BJ (cell line): ENCODE measurements around the gene PKN2. TPM values are rescaled to one million over a fixed set of nuclear protein-coding genes. Genes with fewer than 3 reads are reported as not detected.

ENCODE experiments used
- CTCF ChIA-PET: fragments of 350-600 bp; formaldehyde crosslinking; extraction: SDS; loops from one replicate; lab custom pipeline; 2021; ENCODE audit warnings: antibody characterized with exemption, inconsistent platforms; lab: Yijun Ruan, JAX
- POLR2A ChIA-PET: fragments of 300-600 bp; sonication (Branson Sonifier 250); formaldehyde crosslinking; extraction: SDS; loops from one replicate; lab custom pipeline; 2021; ENCODE audit warnings: antibody characterized with exemption; lab: Charles Lee
- DNase-seq: peaks from one replicate; pipeline ENCODE4 v3.0.0-alpha.2; 2011; ENCODE audit warnings: low read depth
- H3K27me3 ChIP-seq: 2 replicates; pipeline ENCODE4 v1.6.0; 2011; ENCODE audit warnings: low read length; ENCODE audit not compliant: control insufficient read depth, insufficient read depth
- H3K36me3 ChIP-seq: 2 replicates; pipeline ENCODE4 v1.5.1; 2011; ENCODE audit warnings: low read length; ENCODE audit not compliant: control insufficient read depth, insufficient read depth
- H3K4me3 ChIP-seq: 2 replicates; pipeline ENCODE4 v1.5.1; 2011; ENCODE audit warnings: low read depth, mild to moderate bottlenecking, control low read depth, low read length
- polyA plus RNA-seq: library from polyadenylated mRNA; depleted of rRNA; stranded (reverse); fragments of >200 nt; gene quantifications from 2 replicates; pipeline ENCODE4 v1.2.3, GENCODE V29; 2011
- TF ChIP-seq, protein P1 (sequence below): IDR thresholded peaks from 2 replicates; pipeline ENCODE4 v1.5.1; 2011; ENCODE audit warnings: low read depth, mild to moderate bottlenecking, control low read depth, inconsistent platforms, low read length, moderate library complexity; ENCODE audit not compliant: insufficient read depth

Gene PKN2
- polyA plus RNA-seq, 1 experiment: 9.5 TPM

DNA sequence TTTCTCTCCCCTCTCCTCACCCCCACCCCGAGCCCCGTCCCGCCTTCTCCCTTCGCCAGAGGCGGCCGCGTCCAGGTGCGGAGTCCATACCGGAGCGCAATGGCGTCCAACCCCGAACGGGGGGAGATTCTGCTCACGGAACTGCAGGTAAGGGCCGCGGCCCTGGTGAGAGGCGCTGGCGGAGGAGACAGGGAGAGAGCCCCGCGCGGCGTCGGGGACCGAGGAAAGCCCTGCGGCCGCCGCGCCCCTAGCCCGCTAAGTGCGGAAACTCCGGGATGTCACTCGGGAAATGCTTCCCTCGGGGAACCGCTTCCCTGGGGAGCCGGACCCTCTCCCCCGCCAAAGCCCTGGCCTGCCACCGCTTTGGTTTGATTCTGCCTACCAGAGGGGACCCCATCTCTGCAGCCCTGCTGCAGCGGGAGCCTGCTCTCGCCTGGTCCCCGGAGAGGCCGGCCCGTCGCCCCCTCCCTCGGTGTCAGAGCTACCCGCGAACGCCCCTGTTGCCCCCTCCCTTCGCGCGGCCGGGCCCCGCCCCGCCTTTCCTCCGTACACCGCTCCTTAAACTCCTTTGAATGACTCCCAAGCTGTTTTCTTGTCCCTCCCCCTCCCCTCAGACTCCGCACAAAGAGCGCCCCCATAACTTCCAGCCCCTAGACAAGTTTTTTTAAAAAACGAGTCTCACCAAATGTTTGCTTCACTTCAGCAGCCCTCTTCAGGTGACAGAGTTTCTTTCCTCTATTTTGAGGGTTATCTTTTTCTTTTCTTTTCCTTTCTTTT lies 597 bp downstream of the PKN2 start:
- Histone ChIP-seq H3K27me3 (no peaks in the 10 kb centered on the region), H3K4me3 (peak overlapping the region; percentile 98), H3K36me3 (no peaks in the 10 kb centered on the region)
- ChIA-PET POLR2A (interaction anchor here (0.6 to 0.9 kb wide), 6 partner anchors 11 to 107 kb away, joined by 3 to 4 read pairs (median 3); no protein-coding TSS in a partner anchor), CTCF (interaction anchor here (0.7 to 2.5 kb wide), 4 partner anchors 9 to 193 kb away, joined by 3 to 11 read pairs (median 8); no protein-coding TSS in a partner anchor)
- TF ChIP-seq, protein P1, sequence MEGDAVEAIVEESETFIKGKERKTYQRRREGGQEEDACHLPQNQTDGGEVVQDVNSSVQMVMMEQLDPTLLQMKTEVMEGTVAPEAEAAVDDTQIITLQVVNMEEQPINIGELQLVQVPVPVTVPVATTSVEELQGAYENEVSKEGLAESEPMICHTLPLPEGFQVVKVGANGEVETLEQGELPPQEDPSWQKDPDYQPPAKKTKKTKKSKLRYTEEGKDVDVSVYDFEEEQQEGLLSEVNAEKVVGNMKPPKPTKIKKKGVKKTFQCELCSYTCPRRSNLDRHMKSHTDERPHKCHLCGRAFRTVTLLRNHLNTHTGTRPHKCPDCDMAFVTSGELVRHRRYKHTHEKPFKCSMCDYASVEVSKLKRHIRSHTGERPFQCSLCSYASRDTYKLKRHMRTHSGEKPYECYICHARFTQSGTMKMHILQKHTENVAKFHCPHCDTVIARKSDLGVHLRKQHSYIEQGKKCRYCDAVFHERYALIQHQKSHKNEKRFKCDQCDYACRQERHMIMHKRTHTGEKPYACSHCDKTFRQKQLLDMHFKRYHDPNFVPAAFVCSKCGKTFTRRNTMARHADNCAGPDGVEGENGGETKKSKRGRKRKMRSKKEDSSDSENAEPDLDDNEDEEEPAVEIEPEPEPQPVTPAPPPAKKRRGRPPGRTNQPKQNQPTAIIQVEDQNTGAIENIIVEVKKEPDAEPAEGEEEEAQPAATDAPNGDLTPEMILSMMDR: no peak
- DNase-seq: no peak

DNA sequence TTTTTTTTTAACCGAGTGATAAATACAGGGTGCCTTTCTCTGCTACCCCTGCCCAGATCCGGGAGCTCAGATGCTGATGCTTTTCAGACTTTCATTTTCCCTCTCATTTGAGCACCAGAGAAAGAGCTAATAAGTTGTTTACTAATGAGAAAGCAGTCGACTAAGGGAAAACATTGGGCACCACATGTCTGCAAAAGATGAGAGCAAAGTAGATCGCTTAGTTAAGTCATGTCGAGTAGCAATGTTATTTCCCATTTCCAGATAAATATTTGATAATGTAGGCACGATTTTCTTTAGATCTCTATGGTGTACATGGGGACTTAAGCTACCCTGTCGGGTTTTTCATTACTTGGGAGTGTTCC lies 1.2 kb downstream of the PKN2 start:
- peak overlapping the region; percentile 98 for H3K4me3 ChIP-seq
- POLR2A ChIA-PET: interaction anchor here (0.6 kb wide), 1 partner anchor 106 kb away, joined by 3 read pairs; no protein-coding TSS in a partner anchor
- no peak for DNase-seq
- no peaks in the 10 kb centered on the region for H3K36me3 ChIP-seq
- CTCF ChIA-PET: interaction anchor here (2.1 to 2.5 kb wide), 3 partner anchors 9 to 192 kb away, joined by 7 to 11 read pairs (median 10); no protein-coding TSS in a partner anchor
- TF ChIP-seq, protein P1: no peak
- H3K27me3 ChIP-seq: no peaks in the 10 kb centered on the region

DNA sequence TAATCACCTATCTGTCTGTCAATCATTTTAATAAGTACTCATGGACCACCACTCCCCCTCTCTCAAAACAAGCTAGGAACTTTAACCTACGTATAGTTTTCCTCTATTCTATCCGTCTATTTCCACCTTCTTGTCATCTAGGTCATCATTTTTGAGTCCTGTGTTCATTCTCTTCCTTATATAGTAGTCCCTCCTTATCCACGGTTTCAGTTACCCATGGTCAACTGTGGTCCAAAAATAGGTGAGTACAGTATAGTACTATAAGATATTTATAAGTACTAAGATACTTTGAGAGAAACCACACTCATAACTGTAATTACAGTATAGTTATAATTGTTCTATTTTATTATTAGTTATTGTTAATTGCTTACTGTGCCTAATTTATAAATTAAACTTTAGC lies 7.5 kb downstream of the PKN2 start:
- Histone ChIP-seq H3K4me3 (no peak overlapping the region), H3K36me3 (peaks cover 1% of the 10 kb centered on the region; the same call in 1 of the 2 replicates), H3K27me3 (no peaks in the 10 kb centered on the region)
- no peak for DNase-seq
- ChIA-PET POLR2A (interaction anchor here (0.8 kb wide), 1 partner anchor 1985 kb away, joined by 4 read pairs; no protein-coding TSS in a partner anchor), CTCF (no interaction called here)
- TF ChIP-seq, protein P1: no peak

DNA sequence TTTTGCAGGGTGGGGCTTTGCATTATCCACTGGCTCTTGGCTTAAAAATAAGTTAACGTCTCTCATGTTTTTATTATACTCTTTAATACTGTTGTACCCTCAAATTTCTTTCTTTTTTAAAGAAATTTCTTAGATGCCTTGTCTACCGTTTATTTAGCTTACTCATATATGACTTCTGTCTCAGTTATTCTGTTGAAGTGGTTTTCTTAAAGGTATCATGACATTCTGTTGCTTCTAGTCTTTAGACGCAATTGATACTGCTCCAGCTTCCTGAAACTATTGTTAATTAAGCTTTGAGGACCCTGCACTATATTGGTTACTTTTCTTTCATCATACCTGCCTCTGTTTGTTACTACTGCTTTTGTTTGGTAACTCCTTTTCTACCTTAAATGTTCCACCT lies 11.7 kb downstream of the PKN2 start:
- no peak for DNase-seq
- Histone ChIP-seq H3K36me3 (peaks cover 1% of the 10 kb centered on the region; the same call in 1 of the 2 replicates), H3K4me3 (no peak overlapping the region), H3K27me3 (no peaks in the 10 kb centered on the region)
- TF ChIP-seq, protein P1: no peak
- CTCF ChIA-PET: interaction anchor here (2.6 kb wide), 1 partner anchor 11 kb away, joined by 10 read pairs; the partner anchor contains the start of gene PKN2
- POLR2A ChIA-PET: no interaction called here

DNA sequence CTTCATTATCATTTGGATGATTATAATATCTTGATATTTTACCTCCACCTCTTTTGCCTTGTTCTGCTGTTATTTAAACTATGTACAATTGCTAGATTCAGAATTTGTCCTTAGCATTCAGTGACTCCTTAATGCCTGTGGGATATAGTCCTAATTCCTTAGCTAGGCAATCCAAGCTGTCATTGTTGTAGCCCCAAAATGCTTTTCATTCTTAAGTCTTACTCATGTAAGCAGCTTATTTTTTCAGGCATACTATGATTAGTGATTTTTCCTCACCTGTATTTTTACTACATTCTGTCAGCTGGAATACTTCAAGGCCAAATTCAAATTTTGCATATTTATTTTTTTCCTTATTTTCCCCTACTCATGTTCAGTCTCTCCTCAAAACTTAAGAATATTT lies 13.4 kb downstream of the PKN2 start:
- H3K4me3 ChIP-seq: no peak overlapping the region
- CTCF ChIA-PET: no interaction called here
- DNase-seq: no peak

More for the DNA sequence above, 13.4 kb downstream of the PKN2 start:
- TF ChIP-seq, protein P1: no peak
- Histone ChIP-seq H3K27me3 (no peaks in the 10 kb centered on the region), H3K36me3 (peaks cover 1% of the 10 kb centered on the region; the same call in 1 of the 2 replicates)
- POLR2A ChIA-PET: interaction anchor here (0.7 to 1.1 kb wide), 2 partner anchors 13 to 192 kb away, joined by 4 to 5 read pairs; partner anchors contain the start of gene PKN2
